ENCODE measurements around the gene IL12RB1. TPM values are rescaled to one million over a fixed set of nuclear protein-coding genes. Genes with fewer than 3 reads are reported as not detected.

IL12RB1 gene
- total and polyA plus RNA-seq, 2 donors (not counting 1 experiment from before 2014, with no cell fraction given) = 0.50 to 0.75 TPM

DNA sequence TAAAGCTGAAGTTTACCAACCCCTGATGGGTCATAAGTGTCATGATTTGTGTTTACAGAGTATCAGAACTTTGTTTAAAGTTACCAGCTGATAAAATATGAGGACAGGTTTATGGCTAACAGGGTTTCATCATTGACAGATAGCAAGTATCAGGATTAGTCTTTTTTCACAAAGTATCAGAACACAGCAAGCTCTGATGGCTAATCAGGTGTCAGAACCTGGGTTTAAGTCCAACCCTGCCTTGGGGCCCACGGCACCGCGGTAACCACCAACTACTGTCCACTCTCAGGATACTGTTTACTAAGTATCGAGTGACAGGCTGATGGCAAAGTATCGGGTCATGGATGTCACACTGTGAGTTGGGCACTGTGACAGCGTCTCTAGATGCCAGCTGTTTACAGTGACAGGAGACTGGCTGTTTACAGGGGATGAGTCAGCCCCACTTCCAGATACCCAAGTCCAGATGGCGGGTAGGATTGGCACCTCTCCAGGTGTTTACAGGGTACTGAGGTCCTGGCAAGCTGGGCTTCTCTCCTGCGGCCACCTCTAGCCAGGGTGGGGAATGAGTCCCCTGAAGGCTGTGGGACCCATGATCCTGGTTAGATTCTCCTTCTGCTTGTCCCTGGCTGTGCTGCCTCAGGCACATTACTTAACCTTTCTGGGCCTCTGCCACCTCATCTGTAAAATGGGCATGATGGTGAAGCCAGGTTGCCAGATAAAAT lies 57.0 kb downstream of the IL12RB1 start:
- Histone ChIP-seq H3K79me2 (ENCODE audit: control insufficient read depth, insufficient read depth, low read length) (no peaks in the 10 kb centered on the region), H3K9me3 (ENCODE audit: control insufficient read depth, insufficient read depth, low read depth, low read length) (no peaks in the 10 kb centered on the region), H3K27me3 (ENCODE audit: control insufficient read depth, insufficient read depth, low read length) (no peaks in the 10 kb centered on the region), H3K4me3 (replicated peaks in 1 of 4; ENCODE audit: control extremely low read depth in 1 of 4, insufficient read depth in 1 of 4, low read depth in 3 of 4, low read length in 4 of 4) (no peak overlapping the region), H3K36me3 (ENCODE audit: control insufficient read depth, insufficient read depth, low read length) (no peaks in the 10 kb centered on the region), H3K27ac (ENCODE audit: insufficient read depth, low read length) (no peak overlapping the region), H4K20me1 (ENCODE audit: control insufficient read depth, extremely low read depth, insufficient read depth, low read length) (no peaks in the 10 kb centered on the region), H3K9ac (ENCODE audit: insufficient read depth, low read length) (no peak overlapping the region), H2AFZ (ENCODE audit: low read length) (no peak overlapping the region), H3K4me1 (ENCODE audit: control insufficient read depth, extremely low read depth, insufficient read depth, low read length) (peaks cover 3% of the 10 kb centered on the region), H3K4me2 (ENCODE audit: extremely low read depth, insufficient read depth, low read length) (no peak overlapping the region)
- no peak for TF ChIP-seq EZH2 (IDR thresholded peaks at IDR 0.05; ENCODE audit: low read length, missing control alignments)
- no peak for DNase-seq (ENCODE audit: low read depth in 2 of 2)

DNA sequence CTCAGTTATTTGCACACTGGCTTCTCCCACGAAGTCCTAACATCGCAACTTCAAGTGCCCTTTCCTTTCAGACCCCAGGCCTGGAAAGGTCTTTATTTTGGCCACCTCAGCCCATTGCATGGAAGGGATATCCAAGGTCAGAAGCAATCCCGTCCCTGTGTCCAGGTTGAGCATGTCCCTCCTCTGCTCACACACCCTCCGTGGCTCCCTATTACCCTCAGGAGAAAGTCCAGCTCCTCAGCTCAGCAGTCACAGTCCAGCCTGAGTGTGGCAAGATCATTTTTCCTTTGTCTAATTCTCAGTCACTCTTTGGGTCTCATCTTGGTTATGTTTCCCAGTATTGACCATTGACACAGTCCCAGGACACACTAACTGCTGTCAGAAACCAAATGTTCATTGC lies 59.6 kb downstream of the IL12RB1 start:
- H4K20me1 ChIP-seq (ENCODE audit: control insufficient read depth, extremely low read depth, insufficient read depth, low read length) = no peaks in the 10 kb centered on the region
- H3K27me3 ChIP-seq (ENCODE audit: control insufficient read depth, insufficient read depth, low read length) = no peaks in the 10 kb centered on the region
- peaks cover 12% of the 10 kb centered on the region for H3K4me1 ChIP-seq (ENCODE audit: control insufficient read depth, extremely low read depth, insufficient read depth, low read length)
- no peaks in the 10 kb centered on the region for H3K9me3 ChIP-seq (ENCODE audit: control insufficient read depth, insufficient read depth, low read depth, low read length)
- TF ChIP-seq CTCF (conservative IDR thresholded peaks at IDR 0.05 in 1 of 2, IDR thresholded peaks at IDR 0.05 in 1 of 2; ENCODE audit: low read depth in 1 of 2, low read length in 2 of 2) (no peak), EZH2 (IDR thresholded peaks at IDR 0.05; ENCODE audit: low read length, missing control alignments) (no peak)
- no peak overlapping the region for H3K9ac ChIP-seq (ENCODE audit: insufficient read depth, low read length)
- DNase-seq (ENCODE audit: low read depth in 2 of 2) = no peak
- H3K27ac ChIP-seq (ENCODE audit: insufficient read depth, low read length) = no peak overlapping the region
- no peak overlapping the region for H2AFZ ChIP-seq (ENCODE audit: low read length)
- no peak overlapping the region for H3K4me3 ChIP-seq (replicated peaks in 1 of 4; ENCODE audit: control extremely low read depth in 1 of 4, insufficient read depth in 1 of 4, low read depth in 3 of 4, low read length in 4 of 4)
- H3K4me2 ChIP-seq (ENCODE audit: extremely low read depth, insufficient read depth, low read length) = no peak overlapping the region
- no peaks in the 10 kb centered on the region for H3K36me3 ChIP-seq (ENCODE audit: control insufficient read depth, insufficient read depth, low read length)
- H3K79me2 ChIP-seq (ENCODE audit: control insufficient read depth, insufficient read depth, low read length) = no peaks in the 10 kb centered on the region

DNA sequence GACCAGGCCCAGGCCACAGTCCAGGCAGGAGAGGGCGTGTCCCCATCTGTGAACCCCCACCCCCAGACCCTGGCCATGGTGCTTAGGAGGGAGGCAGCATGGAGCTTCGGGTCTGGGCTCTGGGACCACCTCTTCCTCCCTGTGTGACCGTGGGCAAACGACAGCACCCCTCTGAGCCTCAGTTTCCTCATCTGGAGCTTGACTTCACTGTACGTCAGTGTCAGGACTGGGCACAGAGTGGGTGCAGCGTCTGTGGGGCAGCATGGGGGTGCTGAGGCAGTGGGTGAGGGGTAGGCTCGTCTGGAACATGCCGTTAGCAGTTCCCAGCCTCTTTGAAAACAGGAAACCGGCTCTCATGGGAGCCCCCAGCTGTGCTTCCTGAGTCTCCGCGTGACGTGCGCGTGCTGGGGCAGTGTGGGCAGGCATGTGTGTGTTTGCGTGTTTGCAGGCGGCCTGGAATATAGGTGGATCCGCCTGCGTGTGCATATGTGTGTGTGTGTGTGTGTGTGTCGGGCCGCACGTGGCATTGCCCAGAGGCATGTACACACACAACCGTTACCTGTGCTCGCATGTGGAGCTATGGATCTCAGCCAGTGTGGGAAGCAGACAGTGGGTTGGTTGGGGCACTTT lies 63.0 kb downstream of the IL12RB1 start:
- Histone ChIP-seq H3K27me3 (ENCODE audit: control insufficient read depth, insufficient read depth, low read length) (no peaks in the 10 kb centered on the region), H3K4me1 (ENCODE audit: control insufficient read depth, extremely low read depth, insufficient read depth, low read length) (peaks cover 21% of the 10 kb centered on the region), H3K27ac (ENCODE audit: insufficient read depth, low read length) (no peak overlapping the region), H3K9me3 (ENCODE audit: control insufficient read depth, insufficient read depth, low read depth, low read length) (no peaks in the 10 kb centered on the region), H3K4me3 (replicated peaks in 1 of 4; ENCODE audit: control extremely low read depth in 1 of 4, insufficient read depth in 1 of 4, low read depth in 3 of 4, low read length in 4 of 4) (no peak overlapping the region), H3K36me3 (ENCODE audit: control insufficient read depth, insufficient read depth, low read length) (no peaks in the 10 kb centered on the region), H3K9ac (ENCODE audit: insufficient read depth, low read length) (no peak overlapping the region), H3K4me2 (ENCODE audit: extremely low read depth, insufficient read depth, low read length) (no peak overlapping the region), H3K79me2 (ENCODE audit: control insufficient read depth, insufficient read depth, low read length) (no peaks in the 10 kb centered on the region), H2AFZ (ENCODE audit: low read length) (peak overlapping the region; percentile 42), H4K20me1 (ENCODE audit: control insufficient read depth, extremely low read depth, insufficient read depth, low read length) (no peaks in the 10 kb centered on the region)
- TF ChIP-seq CTCF (conservative IDR thresholded peaks at IDR 0.05 in 1 of 2, IDR thresholded peaks at IDR 0.05 in 1 of 2; ENCODE audit: low read depth in 1 of 2, low read length in 2 of 2) = no peak
- TF ChIP-seq EZH2 (IDR thresholded peaks at IDR 0.05; ENCODE audit: low read length, missing control alignments) = no peak
- DNase-seq (ENCODE audit: low read depth in 2 of 2) = no peak

All from fibroblast of lung (primary cell).